ENCODE results near the gene CLEC4E. TPM values are rescaled to one million over a fixed set of nuclear protein-coding genes. Genes with fewer than 3 reads are reported as not detected.

Gene CLEC4E
- total RNA-seq, 1 donor: not detected

GRCh38 chr12:8517971-8518370, 22.7 kb downstream of the CLEC4E start:
- TF ChIP-seq CTCF (IDR thresholded peaks at IDR 0.05; ENCODE audit: insufficient read depth, low read depth, low read length): no peak
- no peak overlapping the region for H3K4me3 ChIP-seq (ENCODE audit: low read depth, low read length)
- no peak for DNase-seq (ENCODE audit: low read depth)

- H3K4me3 ChIP-seq (ENCODE audit: low read depth, low read length): no peak within 1 kb of the TSS
- TF ChIP-seq CTCF (IDR thresholded peaks at IDR 0.05; ENCODE audit: insufficient read depth, low read depth, low read length): no peak
These were observed 27.4 kb downstream of the CLEC4E start, which contains the start of gene CLEC4D for GRCh38 chr12:8513256-8513655. Gene CLEC4D, plus strand, starts transcription at chr12:8513503. Its CDS starts 230 bp downstream, at chr12:8513733.

GRCh38 chr12:8508910-8509841, 31.5 kb downstream of the CLEC4E start:
- no peak overlapping the region for H3K4me3 ChIP-seq (ENCODE audit: low read depth, low read length)
- DNase-seq (ENCODE audit: low read depth): no peak
- TF ChIP-seq CTCF (IDR thresholded peaks at IDR 0.05; ENCODE audit: insufficient read depth, low read depth, low read length): no peak

More at GRCh38 chr12:8513256-8513655, 27.4 kb downstream of the CLEC4E start, which contains the start of gene CLEC4D:
- no peak for DNase-seq (ENCODE audit: low read depth)

GRCh38 chr12:8508223-8508622, 32.5 kb downstream of the CLEC4E start:
- no peak for DNase-seq (ENCODE audit: low read depth)
- TF ChIP-seq CTCF (IDR thresholded peaks at IDR 0.05; ENCODE audit: insufficient read depth, low read depth, low read length): no peak
- no peak overlapping the region for H3K4me3 ChIP-seq (ENCODE audit: low read depth, low read length)

GRCh38 chr12:8507596-8507995, 33.1 kb downstream of the CLEC4E start:
- no peak overlapping the region for H3K4me3 ChIP-seq (ENCODE audit: low read depth, low read length)
- no peak for TF ChIP-seq CTCF (IDR thresholded peaks at IDR 0.05; ENCODE audit: insufficient read depth, low read depth, low read length)
- DNase-seq (ENCODE audit: low read depth): no peak

- DNase-seq (ENCODE audit: low read depth): no peak
- no peak overlapping the region for H3K4me3 ChIP-seq (ENCODE audit: low read depth, low read length)
- no peak for TF ChIP-seq CTCF (IDR thresholded peaks at IDR 0.05; ENCODE audit: insufficient read depth, low read depth, low read length)
These were observed 36.4 kb downstream of the CLEC4E start for GRCh38 chr12:8504351-8504750.
